Stimulated activated CD8-positive, alpha-beta memory T cell treated with anti-CD3 and anti-CD28 coated beads, Interleukin-15, amount 100 ng/mL, for 4 hours (primary cell): ENCODE measurements around the gene PCNT.

Experiments
- DNase-seq, 2 donors: peaks; one replicate each; pipeline ENCODE4 v3.0.0-alpha.2; 2020; ENCODE audit warnings: low read depth in 2 of 2

The PCNT gene

GRCh38 chr21:46409641-46410406, 85.9 kb downstream of the PCNT start:
- no peak for DNase-seq

GRCh38 chr21:46410516-46410915, 86.6 kb downstream of the PCNT start:
- DNase-seq = no peak

DNA sequence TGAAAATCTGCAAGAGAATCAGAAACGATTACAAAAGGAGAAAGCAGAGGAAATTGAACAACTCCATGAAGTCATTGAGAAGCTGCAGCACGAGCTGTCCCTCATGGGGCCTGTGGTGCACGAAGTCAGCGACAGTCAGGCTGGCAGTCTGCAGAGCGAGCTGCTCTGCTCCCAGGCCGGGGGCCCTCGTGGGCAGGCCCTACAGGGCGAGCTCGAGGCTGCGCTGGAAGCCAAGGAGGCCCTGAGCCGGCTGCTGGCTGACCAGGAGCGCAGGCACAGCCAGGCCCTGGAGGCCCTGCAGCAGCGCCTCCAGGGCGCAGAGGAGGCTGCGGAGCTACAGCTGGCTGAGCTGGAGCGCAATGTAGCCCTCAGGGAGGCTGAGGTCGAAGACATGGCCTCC, 87.3 kb downstream of the PCNT start:
- no peak for DNase-seq

GRCh38 chr21:46411691-46412090, 87.7 kb downstream of the PCNT start:
- DNase-seq = no peak

DNA sequence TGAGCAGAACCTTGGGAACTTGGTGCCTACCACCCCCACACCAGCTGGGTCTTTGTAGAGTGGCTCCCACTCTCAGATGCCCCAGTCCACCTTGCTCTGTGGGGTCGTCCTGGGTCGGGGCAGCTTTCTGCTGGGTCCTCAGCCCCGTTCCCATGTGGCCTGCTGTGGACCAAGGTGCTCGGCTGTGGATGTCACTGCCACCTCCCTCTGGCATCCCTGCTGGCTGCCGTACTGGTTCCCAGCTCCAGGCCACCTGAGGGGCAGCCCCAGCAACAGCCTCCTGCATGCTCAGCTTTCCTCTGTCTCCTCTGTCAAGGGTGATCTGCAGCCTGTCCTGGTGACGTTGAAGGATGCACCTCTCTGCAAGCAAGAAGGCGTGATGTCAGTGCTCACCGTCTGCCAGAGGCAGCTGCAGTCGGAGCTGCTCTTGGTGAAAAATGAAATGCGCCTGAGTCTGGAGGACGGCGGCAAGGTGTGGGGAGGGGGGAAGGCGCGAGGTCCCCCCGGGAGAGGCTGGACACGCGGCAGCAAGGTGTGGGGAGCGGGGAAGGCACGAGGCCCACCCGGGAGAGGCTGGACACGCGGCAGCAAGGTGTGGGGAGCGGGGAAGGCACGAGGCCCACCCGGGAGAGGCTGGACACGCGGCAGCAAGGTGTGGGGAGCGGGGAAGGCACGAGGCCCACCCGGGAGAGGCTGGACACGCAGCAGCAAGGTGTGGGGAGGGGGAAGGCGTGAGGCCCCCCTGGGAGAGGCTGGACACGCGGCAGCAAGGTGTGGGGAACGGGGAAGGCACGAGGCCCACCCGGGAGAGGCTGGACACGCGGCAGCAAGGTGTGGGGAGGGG, 88.8 kb downstream of the PCNT start:
- no peak for DNase-seq

GRCh38 chr21:46413365-46413696, 89.4 kb downstream of the PCNT start:
- no peak for DNase-seq

DNA sequence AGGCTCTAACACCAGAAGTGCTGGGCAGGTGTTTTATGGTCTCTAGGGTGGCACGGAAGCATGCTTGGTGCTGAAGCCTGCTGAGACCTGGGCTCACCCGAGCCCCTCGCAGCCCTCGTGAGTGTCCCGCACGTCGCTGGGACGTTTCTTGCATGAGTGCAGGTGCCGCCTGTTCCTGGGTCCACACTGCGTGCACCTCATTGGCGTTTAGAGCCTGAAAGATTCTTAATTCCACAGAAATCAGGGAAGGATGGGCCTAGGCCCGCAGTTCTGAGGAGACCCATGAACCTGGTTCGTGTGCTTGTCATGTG, 91.0 kb downstream of the PCNT start:
- DNase-seq = no peak

GRCh38 chr21:46416551-46416950, 92.6 kb downstream of the PCNT start:
- no peak for DNase-seq

DNA sequence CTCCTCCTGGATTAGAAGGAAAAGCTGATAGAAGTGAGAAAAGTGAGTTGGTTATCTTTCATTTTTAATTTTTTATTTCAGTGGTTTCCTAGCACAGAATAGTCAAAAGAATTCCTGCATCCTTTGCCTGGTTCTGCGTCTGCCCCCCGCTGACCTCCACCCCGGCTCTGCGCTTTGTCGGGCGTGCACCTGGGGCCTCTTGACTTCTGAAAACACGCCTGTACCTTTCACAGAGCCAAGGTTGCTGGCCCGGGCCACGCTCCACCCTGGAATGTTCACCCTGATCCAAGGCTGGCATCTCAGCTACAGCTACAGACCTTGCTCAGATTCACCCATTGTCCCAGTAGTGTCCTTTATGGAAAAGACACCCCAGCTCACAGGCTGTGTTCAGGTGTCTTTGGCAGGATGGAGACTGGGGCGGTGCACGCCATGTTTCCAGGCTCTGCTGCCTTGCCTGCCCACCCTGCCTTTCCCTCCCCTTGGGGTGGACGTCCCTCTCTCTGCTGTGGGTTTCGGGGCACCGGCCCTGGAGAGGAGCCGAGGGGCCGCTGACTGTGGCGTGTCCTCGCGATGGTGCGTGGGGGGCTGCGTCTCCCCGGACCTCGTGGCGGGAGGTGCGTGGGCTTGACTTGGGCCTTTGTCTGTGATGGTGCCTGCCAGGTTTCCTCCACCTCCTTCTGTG, 94.5 kb downstream of the PCNT start:
- DNase-seq = no peak

GRCh38 chr21:46420241-46421190, 96.6 kb downstream of the PCNT start:
- DNase-seq = no peak

DNA sequence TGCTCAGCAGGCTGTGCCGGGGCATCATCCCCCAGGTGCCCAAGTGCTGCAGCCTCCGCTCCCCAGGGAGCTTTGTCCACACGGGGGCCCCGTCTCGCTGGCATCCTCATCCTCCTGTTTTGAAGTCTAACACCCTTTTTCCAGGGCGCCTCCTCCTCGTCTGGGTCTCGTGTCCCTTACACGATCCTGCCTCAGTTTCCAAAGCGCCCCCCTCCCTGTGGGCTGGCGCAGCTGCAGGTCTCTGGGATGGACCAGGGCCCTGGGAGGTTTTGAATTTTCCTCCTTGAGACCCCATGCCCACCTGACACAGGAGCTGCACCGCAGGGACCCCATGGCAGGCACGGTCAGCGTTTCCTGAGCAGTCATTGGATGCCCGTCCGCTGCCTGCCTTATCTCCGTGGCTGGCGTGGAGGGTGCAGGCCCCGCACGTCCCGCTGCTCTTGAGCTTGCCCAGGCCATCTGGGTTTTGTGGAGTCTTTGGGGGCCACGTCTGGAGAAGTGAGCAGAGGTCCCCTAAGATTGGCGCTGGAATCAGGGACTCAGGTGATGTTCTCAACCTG, 97.3 kb downstream of the PCNT start:
- no peak for DNase-seq

GRCh38 chr21:46421756-46422555, 98.0 kb downstream of the PCNT start:
- DNase-seq = no peak

GRCh38 chr21:46422636-46423241, 98.8 kb downstream of the PCNT start:
- no peak for DNase-seq

DNA sequence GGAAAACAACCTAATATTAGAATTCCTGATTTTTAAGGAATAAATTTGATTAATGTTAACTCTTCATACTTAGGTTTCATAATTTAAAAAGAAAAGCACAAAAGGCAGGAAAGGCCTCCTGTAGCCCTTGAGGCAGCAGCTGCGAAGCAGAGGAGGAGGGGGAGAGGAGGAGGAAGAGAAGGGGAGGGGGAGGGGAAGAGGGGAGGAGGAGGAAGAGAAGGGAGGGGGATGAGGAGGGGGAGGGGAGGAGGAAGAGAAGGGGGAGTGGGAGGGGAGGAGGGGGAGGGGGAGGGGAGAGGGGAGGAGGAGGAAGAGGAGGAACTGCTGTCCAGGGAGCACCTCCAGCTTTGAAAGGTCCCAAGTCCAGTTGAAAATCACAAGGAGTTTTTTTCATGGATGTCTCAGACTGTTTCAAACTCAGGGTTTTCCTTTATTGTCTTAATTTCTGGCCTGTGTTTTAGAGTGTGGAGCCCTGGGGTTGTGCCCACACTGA, 99.6 kb downstream of the PCNT start:
- no peak for DNase-seq

DNA sequence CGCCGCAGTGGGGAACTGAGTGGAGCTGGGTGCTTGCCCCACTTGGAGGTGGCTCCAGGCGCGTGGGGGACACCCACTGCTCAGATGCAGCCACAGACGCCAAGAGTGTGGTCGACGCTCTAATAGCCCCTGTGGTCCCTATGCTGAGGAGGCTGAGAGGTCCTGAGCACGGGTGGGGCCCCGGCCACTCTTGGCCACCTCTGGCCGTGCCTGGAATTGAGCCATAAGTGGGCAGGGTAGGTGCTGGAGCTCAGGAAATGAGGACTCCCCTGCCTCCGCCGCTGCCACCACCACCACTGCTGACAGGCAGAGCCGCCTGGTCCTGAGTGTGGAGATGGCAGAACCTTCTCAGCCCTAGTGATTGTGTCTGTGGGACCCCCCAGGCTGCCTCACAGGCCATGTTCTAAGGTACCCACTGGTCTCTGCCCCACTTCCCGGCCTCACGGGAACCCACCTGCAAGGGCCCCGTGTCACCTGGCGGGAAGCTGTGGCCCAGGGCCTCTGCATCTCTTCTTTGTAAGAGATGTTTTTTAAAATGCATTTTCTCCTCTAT, 100.2 kb downstream of the PCNT start:
- DNase-seq = no peak

GRCh38 chr21:46424621-46425020, 100.7 kb downstream of the PCNT start:
- DNase-seq = no peak

- DNase-seq = peak in 1 of 2 donors; percentile 4
These were observed 101.1 kb downstream of the PCNT start for GRCh38 chr21:46425041-46425440.

DNA sequence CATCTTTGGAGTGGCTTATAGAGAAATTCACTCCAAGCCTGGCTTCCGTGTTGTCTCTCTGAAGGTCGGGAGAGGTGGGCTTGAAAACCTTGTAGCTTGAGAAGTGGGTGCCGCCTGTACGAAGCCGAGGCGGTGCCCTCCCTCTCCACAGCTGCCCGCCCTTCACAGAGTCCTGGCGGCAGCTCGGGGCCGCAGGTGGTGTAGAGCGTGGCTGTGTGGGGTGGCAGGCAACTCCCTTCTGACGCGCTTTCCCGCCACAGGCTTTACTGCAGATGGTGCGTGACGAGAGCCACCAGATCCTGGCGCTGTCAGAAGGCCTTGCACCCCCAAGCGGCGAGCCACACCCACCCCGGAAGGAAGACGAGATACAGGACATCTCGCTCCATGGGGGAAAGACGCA, 101.6 kb downstream of the PCNT start:
- peak in 1 of 2 donors; percentile 46 for DNase-seq

DNA sequence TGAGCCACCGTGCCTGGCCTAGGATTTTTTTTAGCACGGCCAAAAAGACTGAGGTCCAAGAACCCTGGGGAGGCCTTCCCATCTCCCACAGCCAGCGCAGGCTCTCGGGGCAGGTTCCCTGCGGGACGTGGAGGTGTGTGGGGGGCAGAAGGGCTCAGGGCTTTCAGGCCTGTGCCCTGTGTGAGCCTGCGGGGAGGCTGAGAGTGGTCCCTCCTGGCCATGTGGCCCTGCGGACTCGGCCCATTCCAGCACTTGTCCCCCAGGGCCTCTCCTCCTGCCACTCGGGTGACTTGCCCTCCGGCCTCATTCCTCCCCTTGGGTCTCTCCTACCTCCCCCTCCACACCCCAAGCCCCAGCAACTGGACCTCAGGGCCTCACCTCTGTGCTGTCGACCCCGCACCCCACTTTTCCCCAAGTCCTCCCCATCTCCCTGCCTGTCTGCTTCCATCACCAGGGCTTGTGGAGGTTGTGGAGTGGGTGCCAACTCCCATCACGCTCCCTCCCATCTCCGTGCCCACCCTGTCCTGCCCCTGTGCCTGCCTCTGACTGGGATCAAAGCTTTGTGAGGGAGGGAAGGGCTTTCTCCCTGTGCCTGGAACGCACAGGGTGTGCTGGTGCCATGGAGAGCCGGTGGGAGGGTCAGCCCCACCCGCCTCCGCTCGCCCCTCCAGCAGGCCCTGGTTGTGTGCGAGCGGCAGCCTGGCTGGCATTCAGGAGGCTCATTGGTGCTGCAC, 102.5 kb downstream of the PCNT start:
- no peak for DNase-seq
